Trophoblast cell (in vitro differentiated cells and primary cell): ENCODE results near the gene HIF3A.
"Not testable (repeated sequence)": the region's sequence is repeated elsewhere in the genome, so short reads cannot be mapped to it uniquely, and the experiment has no call there.

ENCODE experiments used
- DNase-seq, 2 donors: peaks; one replicate each; pipeline ENCODE4 v3.0.0-alpha.2; 2016
- H2AFZ ChIP-seq: 2 replicates; pipeline ENCODE4 v1.6.1; 2013; ENCODE audit warnings: low read length, moderate library complexity, mild to moderate bottlenecking; ENCODE audit not compliant: insufficient read depth, poor library complexity
- H2AK5ac ChIP-seq: 2 replicates; pipeline ENCODE4 v1.6.1; 2013; ENCODE audit warnings: mild to moderate bottlenecking, low read length
- H2BK120ac ChIP-seq: 2 replicates; pipeline ENCODE4 v1.6.1; 2013; ENCODE audit warnings: low read length, mild to moderate bottlenecking, moderate library complexity; ENCODE audit not compliant: insufficient read depth, poor library complexity
- H2BK12ac ChIP-seq: 2 replicates; pipeline ENCODE4 v1.6.1; 2013; ENCODE audit warnings: mild to moderate bottlenecking, low read length, moderate library complexity
- H2BK5ac ChIP-seq: 2 replicates; pipeline ENCODE4 v1.6.1; 2013; ENCODE audit warnings: low read length, low read depth, moderate library complexity, mild to moderate bottlenecking; ENCODE audit not compliant: poor library complexity
- H3K14ac ChIP-seq: 2 replicates; pipeline ENCODE4 v1.6.1; 2013; ENCODE audit warnings: mild to moderate bottlenecking, low read length
- H3K18ac ChIP-seq: 2 replicates; pipeline ENCODE4 v1.6.1; 2013; ENCODE audit warnings: mild to moderate bottlenecking, low read length
- H3K23ac ChIP-seq: 2 replicates; pipeline ENCODE4 v1.6.1; 2013; ENCODE audit warnings: low read length
- H3K27ac ChIP-seq: 2 replicates; pipeline ENCODE4 v1.5.1; 2013; ENCODE audit warnings: low read depth, mild to moderate bottlenecking, inconsistent platforms, low read length, moderate library complexity
- H3K27me3 ChIP-seq: 2 replicates; pipeline ENCODE4 v1.6.1; 2013; ENCODE audit warnings: inconsistent platforms, mild to moderate bottlenecking, low read length, moderate library complexity; ENCODE audit not compliant: insufficient read depth
- H3K36me3 ChIP-seq, 2 experiments: 1 replicate in 1 of 2; 2 replicates in 1 of 2; pipeline ENCODE4 v1.6.1; 2013; ENCODE audit warnings: low read length in 2 of 2, mild to moderate bottlenecking in 2 of 2, moderate library complexity in 1 of 2; ENCODE audit not compliant: insufficient read depth in 2 of 2, control insufficient read depth in 1 of 2
- H3K4ac ChIP-seq: 2 replicates; pipeline ENCODE4 v1.6.1; 2013; ENCODE audit warnings: low read depth, mild to moderate bottlenecking, low read length, moderate library complexity
- H3K4me1 ChIP-seq, 2 experiments: 1 replicate in 1 of 2; 2 replicates in 1 of 2; pipeline ENCODE4 v1.6.1; 2013; ENCODE audit warnings: low read length in 2 of 2, mild to moderate bottlenecking in 2 of 2, moderate library complexity in 1 of 2; ENCODE audit not compliant: insufficient read depth in 2 of 2, control insufficient read depth in 1 of 2
- H3K4me2 ChIP-seq: 2 replicates; pipeline ENCODE4 v1.6.1; 2013; ENCODE audit warnings: inconsistent platforms, mild to moderate bottlenecking, low read length, moderate library complexity
- H3K4me3 ChIP-seq: 2 replicates; pipeline ENCODE4 v1.5.1; 2013; ENCODE audit warnings: mild to moderate bottlenecking, low read depth, low read length, inconsistent platforms
- H3K79me1 ChIP-seq: one replicate; pipeline ENCODE4 v1.6.1; 2013; ENCODE audit warnings: low read length
- H3K79me2 ChIP-seq: 2 replicates; pipeline ENCODE4 v1.6.1; 2013; ENCODE audit warnings: low read length, mild to moderate bottlenecking; ENCODE audit not compliant: control insufficient read depth, insufficient read depth, poor library complexity
- H3K9ac ChIP-seq: 2 replicates; pipeline ENCODE4 v1.6.1; 2013; ENCODE audit warnings: mild to moderate bottlenecking, low read length
- H3K9me3 ChIP-seq: 2 replicates; pipeline ENCODE4 v1.6.1; 2013; ENCODE audit warnings: low read depth, mild to moderate bottlenecking, control low read depth, inconsistent platforms, low read length; ENCODE audit not compliant: insufficient read depth
- H4K12ac ChIP-seq: 2 replicates; pipeline ENCODE4 v1.6.1; 2013; ENCODE audit warnings: low read depth, mild to moderate bottlenecking, low read length, moderate library complexity
- H4K8ac ChIP-seq: 2 replicates; pipeline ENCODE4 v1.6.1; 2013; ENCODE audit warnings: low read depth, mild to moderate bottlenecking, low read length, moderate library complexity
- H4K91ac ChIP-seq: one replicate; pipeline ENCODE4 v1.6.1; 2013; ENCODE audit warnings: low read depth, mild to moderate bottlenecking, low read length, moderate library complexity
- WGBS: extraction: QIAGEN DNeasy Blood & Tissue Kit; methylation state at CpG from one replicate; pipeline ENCODE4 v1.1.7; 2013; ENCODE audit warnings: missing lambda C conversion rate; ENCODE audit not compliant: insufficient read length, insufficient coverage; ENCODE audit errors: extremely low coverage; 5-methylcytosine and 5-hydroxymethylcytosine counted together

The HIF3A gene

GRCh38 chr19:46374536-46375475 lies 78.0 kb downstream of the HIF3A start:
- no peak overlapping the region for H3K9ac ChIP-seq
- peak overlapping the region; percentile 53 for H3K18ac ChIP-seq
- peaks cover 21% of the 10 kb centered on the region for H3K79me1 ChIP-seq
- no peak for DNase-seq
- H3K79me2 ChIP-seq = peaks cover 11% of the 10 kb centered on the region
- H2AK5ac ChIP-seq = peak overlapping the region; percentile 90
- peak overlapping the region; percentile 51 for H3K4ac ChIP-seq
- H3K4me1 ChIP-seq = peaks cover 32 to 38% of the 10 kb centered on the region in 2 experiments
- peak overlapping the region; percentile 34 for H3K14ac ChIP-seq
- H3K4me3 ChIP-seq = no peak overlapping the region
- H3K23ac ChIP-seq = no peak overlapping the region
- no peaks in the 10 kb centered on the region for H3K27me3 ChIP-seq
- no peak overlapping the region for H3K4me2 ChIP-seq
- H2BK5ac ChIP-seq = peak overlapping the region; percentile 23
- no peak overlapping the region for H2AFZ ChIP-seq
- H3K36me3 ChIP-seq = peaks cover 15 to 31% of the 10 kb centered on the region in 2 experiments
- peak overlapping the region; percentile 3 for H4K12ac ChIP-seq
- WGBS = no CpG with 5 or more reads among the region's 21 CpGs
- H2BK120ac ChIP-seq = peak overlapping the region; percentile 49
- H3K27ac ChIP-seq = no peak overlapping the region
- H3K9me3 ChIP-seq = peaks cover 2% of the 10 kb centered on the region
- peak overlapping the region; percentile 70 for H4K91ac ChIP-seq
- H4K8ac ChIP-seq = peak overlapping the region; percentile 31
- peak overlapping the region; percentile 34 for H2BK12ac ChIP-seq

- H2BK12ac ChIP-seq, H2BK5ac ChIP-seq, H3K79me2 ChIP-seq, H3K23ac ChIP-seq, H3K27ac ChIP-seq, H3K9ac ChIP-seq, DNase-seq, H4K12ac ChIP-seq, H2AFZ ChIP-seq, H3K27me3 ChIP-seq, H3K4me3 ChIP-seq, H2BK120ac ChIP-seq, H3K9me3 ChIP-seq, H2AK5ac ChIP-seq, H3K4me2 ChIP-seq, H3K14ac ChIP-seq, H3K4ac ChIP-seq, H3K18ac ChIP-seq, H4K8ac ChIP-seq, H4K91ac ChIP-seq: not testable (repeated sequence)
- H3K79me1 ChIP-seq = peaks cover 19% of the 10 kb centered on the region
- H3K36me3 ChIP-seq = peaks cover 15 to 33% of the 10 kb centered on the region in 2 experiments
- H3K4me1 ChIP-seq = peaks cover 29 to 34% of the 10 kb centered on the region in 2 experiments
- no CpG with 5 or more reads among the region's 22 CpGs for WGBS
These were observed 78.7 kb downstream of the HIF3A start for GRCh38 chr19:46375476-46376067.

- H3K14ac ChIP-seq = no peak overlapping the region
- no peak for DNase-seq
- no peaks in the 10 kb centered on the region for H3K27me3 ChIP-seq
- no peak overlapping the region for H3K23ac ChIP-seq
- H2BK120ac ChIP-seq = no peak overlapping the region
- no peak overlapping the region for H4K8ac ChIP-seq
- no peak overlapping the region for H3K4ac ChIP-seq
- H3K4me1 ChIP-seq = peaks cover 23 to 27% of the 10 kb centered on the region in 2 experiments
- H3K27ac ChIP-seq = no peak overlapping the region
- no CpG with 5 or more reads among the region's 20 CpGs for WGBS
- H2AFZ ChIP-seq = no peak overlapping the region
- H3K36me3 ChIP-seq = peaks cover 15 to 34% of the 10 kb centered on the region in 2 experiments
- peaks cover 10% of the 10 kb centered on the region for H3K79me2 ChIP-seq
- no peak overlapping the region for H3K18ac ChIP-seq
- H3K4me3 ChIP-seq = no peak overlapping the region
- no peak overlapping the region for H4K91ac ChIP-seq
- no peak overlapping the region for H3K4me2 ChIP-seq
- no peak overlapping the region for H2BK12ac ChIP-seq
- no peak overlapping the region for H2AK5ac ChIP-seq
- H4K12ac ChIP-seq = no peak overlapping the region
- H2BK5ac ChIP-seq = no peak overlapping the region
- H3K9me3 ChIP-seq = peaks cover 2% of the 10 kb centered on the region
- H3K79me1 ChIP-seq = peaks cover 19% of the 10 kb centered on the region
- peak overlapping the region; percentile 9 for H3K9ac ChIP-seq
These were observed 79.7 kb downstream of the HIF3A start for GRCh38 chr19:46376241-46377153.

DNA sequence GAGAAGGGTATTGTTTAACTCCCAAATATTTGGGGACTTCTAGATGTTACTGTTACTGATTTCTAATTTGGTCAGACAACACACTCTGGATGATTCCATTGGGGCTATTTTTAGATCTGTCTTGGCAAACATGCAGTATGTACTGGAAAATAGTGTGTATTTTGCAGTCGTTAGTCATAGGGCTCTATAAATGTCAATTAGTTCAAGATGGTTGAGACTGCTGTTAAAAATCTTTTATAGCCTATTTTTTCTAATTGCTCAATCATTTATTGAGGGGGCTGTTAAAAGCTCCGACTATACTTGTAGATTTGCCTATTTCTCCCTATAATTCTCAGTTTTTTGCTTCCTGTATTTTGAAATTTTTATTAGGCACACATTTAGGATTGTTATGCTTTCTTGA lies 81.4 kb downstream of the HIF3A start:
- Histone ChIP-seq H3K36me3 (peaks cover 22 to 44% of the 10 kb centered on the region in 2 experiments), H3K9me3 (peaks cover 2% of the 10 kb centered on the region), H3K4me1 (peaks cover 8 to 9% of the 10 kb centered on the region in 2 experiments), H4K91ac (no peak overlapping the region), H4K8ac (no peak overlapping the region), H3K27ac (no peak overlapping the region), H3K14ac (no peak overlapping the region), H3K18ac (no peak overlapping the region), H3K4ac (no peak overlapping the region), H4K12ac (no peak overlapping the region), H3K4me3 (no peak overlapping the region), H2BK120ac (no peak overlapping the region), H2AK5ac (no peak overlapping the region), H3K23ac (no peak overlapping the region), H3K9ac (no peak overlapping the region), H3K27me3 (no peaks in the 10 kb centered on the region), H2BK5ac (no peak overlapping the region), H3K79me1 (peaks cover 11% of the 10 kb centered on the region), H2AFZ (no peak overlapping the region), H3K79me2 (peaks cover 5% of the 10 kb centered on the region), H2BK12ac (no peak overlapping the region), H3K4me2 (no peak overlapping the region)
- WGBS = no CpG with 5 or more reads among the region's 2 CpGs
- no peak for DNase-seq
